K562 (cell line): ENCODE data around the gene AURKB. TPM values are rescaled to one million over a fixed set of nuclear protein-coding genes. Genes with fewer than 3 reads are reported as not detected.

ENCODE experiments used
- ATAC-seq: fragments of 200-7000 bp; cut with Tn5 transposase; 3 replicates; pipeline ENCODE4 v1.9.1; 2020; ENCODE audit warnings: moderate library complexity
- BruUV-seq: library from RNA; stranded (reverse); fragments of 400-500 nt; replicated peaks from 2 replicates; lab custom pipeline; 2021; lab: Mats Ljungman, UMichigan
- CTCF ChIA-PET: fragments of 300-600 bp; formaldehyde crosslinking; extraction: SDS; loops from one replicate; lab custom pipeline; 2021; ENCODE audit warnings: low intra/inter-chr PET ratio; lab: Yijun Ruan, JAX
- POLR2A ChIA-PET: fragments of 300-600, 350-650 bp; sonication (Branson Sonifier 250); formaldehyde crosslinking; extraction: SDS; loops from one replicate; lab custom pipeline; 2021; ENCODE audit warnings: antibody characterized with exemption, inconsistent platforms; lab: Yijun Ruan, JAX
- DNase-seq, 4 experiments: peaks; one replicate each; pipeline versions ENCODE4 v3.0.0 to v3.0.0-alpha.2; 2011 to 2018; ENCODE audit warnings: low spot score in 3 of 4, mixed read lengths in 3 of 4; ENCODE audit errors: extremely low read depth in 1 of 4
- FAIRE-seq: peaks from 2 replicates; lab custom pipeline; 2011; peaks lifted over from hg19 to GRCh38; lab: Jason Lieb, UNC
- H2AFZ ChIP-seq: 2 replicates; pipeline ENCODE4 v1.6.0; 2011; ENCODE audit warnings: low read depth, low read length, control low read depth, inconsistent platforms
- H3K27ac ChIP-seq: fragments of 200-600 bp; 3 replicates; pipeline ENCODE4 v1.8.0; 2011; ENCODE audit warnings: low read depth, mild to moderate bottlenecking, control low read depth, inconsistent platforms, low read length, moderate library complexity, mixed read lengths; ENCODE audit errors: extremely low read depth
- H3K27me3 ChIP-seq, 2 experiments: fragments of 300-600 bp in 1 of 2; 2 replicates in 1 of 2; 3 replicates in 1 of 2; pipeline versions ENCODE4 v1.6.0 to v1.8.0; 2011; ENCODE audit warnings: inconsistent platforms in 2 of 2, low read length in 2 of 2, mild to moderate bottlenecking in 1 of 2, mixed read lengths in 1 of 2, moderate library complexity in 1 of 2; ENCODE audit not compliant: control insufficient read depth in 2 of 2, insufficient read depth in 2 of 2
- H3K36me3 ChIP-seq: fragments of 300-600 bp; 3 replicates; pipeline ENCODE4 v1.8.0; 2011; ENCODE audit warnings: mild to moderate bottlenecking, low read length, inconsistent platforms; ENCODE audit not compliant: control insufficient read depth, insufficient read depth
- H3K4me1 ChIP-seq, 2 experiments: fragments of 200-600 bp in 1 of 2; replicated peaks in 1 of 2; 2 replicates in 1 of 2; 3 replicates in 1 of 2; pipeline versions ENCODE4 v1.5.1 to v1.8.0; 2011; ENCODE audit warnings: inconsistent platforms in 2 of 2, low read length in 2 of 2, mild to moderate bottlenecking in 1 of 2, mixed read lengths in 1 of 2, moderate library complexity in 1 of 2; ENCODE audit not compliant: control insufficient read depth in 2 of 2, insufficient read depth in 2 of 2
- H3K4me2 ChIP-seq: 2 replicates; pipeline ENCODE4 v1.6.1; 2011; ENCODE audit warnings: low read length, control low read depth, inconsistent platforms, mixed read lengths; ENCODE audit not compliant: insufficient read depth
- H3K4me3 ChIP-seq: fragments of 200-600 bp; sonication (generic), shearing (Covaris generic); 2 replicates; pipeline ENCODE4 v1.5.1; 2016; ENCODE audit warnings: control low read depth, inconsistent platforms
- H3K79me2 ChIP-seq: fragments of 200-600 bp; 3 replicates; pipeline ENCODE4 v1.8.0; 2011; ENCODE audit warnings: low read length, inconsistent platforms; ENCODE audit not compliant: control insufficient read depth, insufficient read depth
- H3K9ac ChIP-seq, 2 experiments: 2 replicates each; pipeline versions ENCODE4 v1.6.0 to v1.6.1; 2011; ENCODE audit warnings: low read depth in 2 of 2, low read length in 2 of 2, control low read depth in 1 of 2, inconsistent platforms in 1 of 2, mild to moderate bottlenecking in 1 of 2, mixed read lengths in 1 of 2; ENCODE audit not compliant: insufficient read depth in 1 of 2
- H3K9me1 ChIP-seq: one replicate; pipeline ENCODE4 v1.6.0; 2011; ENCODE audit warnings: inconsistent platforms, mild to moderate bottlenecking, low read length, moderate library complexity; ENCODE audit not compliant: control insufficient read depth, insufficient read depth
- H3K9me3 ChIP-seq: replicated peaks from 2 replicates; pipeline ENCODE4 v1.5.1; 2011; ENCODE audit warnings: low read depth, low read length, inconsistent platforms; ENCODE audit not compliant: control insufficient read depth, insufficient read depth
- H4K20me1 ChIP-seq: replicated peaks from 2 replicates; pipeline ENCODE4 v1.6.1; 2011; ENCODE audit warnings: low read length, inconsistent platforms, mixed read lengths; ENCODE audit not compliant: control insufficient read depth, insufficient read depth
- BRCA1 ChIP-seq, 2 experiments: fragments of 450-650 bp in 1 of 2; sonication (generic) in 1 of 2; formaldehyde crosslinking in 1 of 2; IDR thresholded peaks; 2 replicates each; pipeline versions ENCODE4 v1.5.0 to v1.6.1; 2017 to 2020; ENCODE audit warnings: mild to moderate bottlenecking in 1 of 2, missing genetic modification reagents in 1 of 2
- BRF1 ChIP-seq: IDR thresholded peaks from 3 replicates; pipeline ENCODE4 v1.6.1; 2011; ENCODE audit warnings: borderline replicate concordance, mild to moderate bottlenecking; ENCODE audit not compliant: insufficient read length; ENCODE audit errors: extremely low read depth
- E2F6 ChIP-seq, 2 experiments: IDR thresholded peaks; 2 replicates each; pipeline ENCODE4 v1.6.1; 2011; ENCODE audit warnings: borderline replicate concordance in 1 of 2, control low read depth in 1 of 2, low read depth in 1 of 2, low read length in 1 of 2, mild to moderate bottlenecking in 1 of 2, mixed read lengths in 1 of 2, moderate library complexity in 1 of 2; ENCODE audit not compliant: insufficient read depth in 1 of 2, insufficient read length in 1 of 2, poor library complexity in 1 of 2, severe bottlenecking in 1 of 2; ENCODE audit errors: extremely low read depth in 1 of 2
- ELF4 ChIP-seq: fragments of 450-650 bp; formaldehyde crosslinking; IDR thresholded peaks from 2 replicates; pipeline ENCODE4 v1.4.0; 2022; ENCODE audit warnings: missing genetic modification characterization
- NBN ChIP-seq: fragments of 450-650 bp; IDR thresholded peaks from 2 replicates; pipeline ENCODE4 v1.6.1; 2016; ENCODE audit warnings: low read depth, mild to moderate bottlenecking
- PCBP1 ChIP-seq: fragments of 200-400 bp; formaldehyde crosslinking; IDR thresholded peaks from 2 replicates; pipeline ENCODE4 v1.6.1; 2018; ENCODE audit warnings: mild to moderate bottlenecking, low read depth, low read length; ENCODE audit not compliant: poor library complexity, severe bottlenecking
- SIX5 ChIP-seq, 2 experiments: IDR thresholded peaks; 2 replicates each; pipeline ENCODE4 v1.6.1; 2011; ENCODE audit warnings: low read length in 2 of 2, borderline replicate concordance in 1 of 2, low read depth in 1 of 2, mild to moderate bottlenecking in 1 of 2, moderate library complexity in 1 of 2; ENCODE audit not compliant: insufficient read depth in 1 of 2
- SMAD3 ChIP-seq: fragments of 450-650 bp; formaldehyde crosslinking; conservative IDR thresholded peaks from 2 replicates; pipeline ENCODE4 v1.4.0; 2020; ENCODE audit warnings: mild to moderate bottlenecking
- SREBF2 ChIP-seq: sonication (generic); formaldehyde crosslinking; IDR thresholded peaks from 2 replicates; pipeline ENCODE4 v1.4.0; 2020; ENCODE audit warnings: mild to moderate bottlenecking, missing genetic modification reagents
- SRSF3 ChIP-seq: fragments of 200-400 bp; formaldehyde crosslinking; IDR thresholded peaks from 2 replicates; pipeline ENCODE4 v1.6.1; 2016; ENCODE audit warnings: mild to moderate bottlenecking, low read length, moderate library complexity; ENCODE audit not compliant: insufficient read depth
- ZFP30 ChIP-seq: fragments of 250-450 bp; sonication (Bioruptor Pico); IDR thresholded peaks from 2 replicates; pipeline ENCODE4 v1.8.0; 2022; ENCODE audit warnings: moderate library complexity, mild to moderate bottlenecking, inconsistent platforms, borderline replicate concordance
- ZNF121 ChIP-seq: sonication (generic); formaldehyde crosslinking; conservative IDR thresholded peaks from 2 replicates; pipeline ENCODE4 v1.8.0; 2022; ENCODE audit warnings: missing genetic modification reagents
- ZNF316 ChIP-seq: fragments of 450-650 bp; IDR thresholded peaks from 2 replicates; pipeline ENCODE4 v1.6.1; 2016
- ZNF347 ChIP-seq: fragments of 450-650 bp; formaldehyde crosslinking; IDR thresholded peaks from 2 replicates; pipeline ENCODE4 v1.4.0; 2020; ENCODE audit warnings: low read depth, mild to moderate bottlenecking, moderate library complexity
- ZNF445 ChIP-seq: fragments of 250-450 bp; sonication (Bioruptor Pico); IDR thresholded peaks from 2 replicates; pipeline ENCODE4 v1.4.0; 2020; ENCODE audit warnings: low read depth, mild to moderate bottlenecking, moderate library complexity
- ZNF589 ChIP-seq: fragments of 200-800 bp; sonication (Bioruptor generic); IDR thresholded peaks from 2 replicates; pipeline ENCODE4 v1.6.1; 2016; ENCODE audit warnings: low read depth, missing genetic modification characterization, missing compliant biosample characterization
- WGBS: fragments of 100-300 bp; shearing (Covaris generic); methylation state at CpG from one replicate; pipeline ENCODE4 v1.1.6; 2016; ENCODE audit warnings: low coverage, mixed read lengths; ENCODE audit not compliant: insufficient coverage; ENCODE audit errors: missing lambda C conversion rate; 5-methylcytosine and 5-hydroxymethylcytosine counted together
- in situ Hi-C: fragments of 300-500 bp; cut with MboI; formaldehyde crosslinking; loops from 4 replicates; pipeline ENCODE4 v1.15.0; 2018; ENCODE audit warnings: inconsistent platforms, mixed read lengths
- intact Hi-C: fragments of 100-400 bp; cut with micrococcal nuclease; formaldehyde crosslinking; loops from 2 replicates; pipeline ENCODE4 v1.14.2; 2022
- polyA plus RNA-seq, 8 experiments: library from polyadenylated mRNA; depleted of rRNA in 4 of 8; stranded (reverse) in 5 of 8; unstranded in 3 of 8; fragments of >200 nt; fragmentation: Nextera tagmentation in 2 of 8; fragmentation: Illumina TruSeq in 1 of 8; extraction: Ambion mirVana in 2 of 8; extraction: Trizol in 1 of 8; gene quantifications; 2 replicates each; pipeline versions ENCODE4 v1.2.1 to v1.2.3, GENCODE V29; 2011 to 2014; ENCODE audit warnings: inconsistent platforms in 1 of 8, missing spikeins in 1 of 8
- total RNA-seq, 7 experiments: library from RNA; depleted of rRNA in 6 of 7; stranded (reverse); fragments of >200 nt in 6 of 7; fragmentation: Illumina TruSeq in 2 of 7; extraction: Trizol in 2 of 7; gene quantifications; 2 replicates each; pipeline versions ENCODE4 v1.2.1 to v1.2.3, GENCODE V29; 2011 to 2021; ENCODE audit warnings: low replicate concordance in 1 of 7

AURKB gene
- total and polyA plus RNA-seq, 9 of the 15 experiments (the other 6 are each of a cell fraction or from before 2014, with no cell fraction given), result 27.2 to 114 (median 74.8) TPM

GRCh38 chr17:8255499-8255898, 45.1 kb upstream of the AURKB start:
- DNase-seq (no peak), FAIRE-seq (no peak), ATAC-seq (0 out of 3 replicates have a peak, but pooled peaks have one; percentile 36)
- ChIA-PET POLR2A (interaction anchor here (0.6 to 1.2 kb wide), 2 partner anchors 40 to 388 kb away, joined by 3 read pairs; partner anchors contain the start of gene SLC25A35), CTCF (no interaction called here)
- Histone ChIP-seq H3K9me1 (no peaks in the 10 kb centered on the region), H3K4me3 (no peak overlapping the region), H2AFZ (no peak overlapping the region), H3K79me2 (peaks cover 22% of the 10 kb centered on the region), H3K9ac (no peak overlapping the region), H3K36me3 (peaks cover 64% of the 10 kb centered on the region; the same call in 2 of the 3 replicates), H4K20me1 (no peaks in the 10 kb centered on the region), H3K27me3 (no peaks in the 10 kb centered on the region), H3K9me3 (no peaks in the 10 kb centered on the region), H3K4me1 (no peaks in the 10 kb centered on the region; a peak in 1 of 5 replicates), H3K27ac (no peak overlapping the region), H3K4me2 (no peak overlapping the region)
- in situ Hi-C loops (no loop called here), intact Hi-C loops (no loop called here)
- no peak for TF ChIP-seq ZNF589 (CRISPR knock-in tag)
- no peak for TF ChIP-seq BRF1
- no peak for TF ChIP-seq ZFP30 (CRISPR knock-in tag)
- no peak for TF ChIP-seq ZNF445
- no peak for TF ChIP-seq SMAD3
- no peak for TF ChIP-seq ZNF347 (CRISPR knock-in tag)
- TF ChIP-seq E2F6 (IDR thresholded peaks at IDR 0.05; ENCODE audit: borderline replicate concordance in 1 of 2, extremely low read depth in 1 of 2, insufficient read depth in 1 of 2, insufficient read length in 1 of 2, low read depth in 1 of 2, low read length in 1 of 2, poor library complexity in 1 of 2, severe bottlenecking in 1 of 2), result no peak
- no peak for TF ChIP-seq PCBP1
- no peak for TF ChIP-seq ELF4 (CRISPR knock-in tag)
- no peak for TF ChIP-seq BRCA1 (IDR thresholded peaks at IDR 0.05)
- no peak for TF ChIP-seq BRCA1 (CRISPR knock-in tag; IDR thresholded peaks at IDR 0.05)
- TF ChIP-seq ZNF316, result no peak
- no peak for TF ChIP-seq SIX5 (IDR thresholded peaks at IDR 0.05; ENCODE audit: borderline replicate concordance in 1 of 2, insufficient read depth in 1 of 2, low read depth in 1 of 2, low read length in 2 of 2)
- TF ChIP-seq SREBF2 (CRISPR knock-in tag), result no peak
- TF ChIP-seq ZNF121 (CRISPR knock-in tag), result no peak
- TF ChIP-seq NBN, result no peak
- TF ChIP-seq SRSF3, result no peak
- BruUV-seq, result no TSS peak
- WGBS, result 91% methylated on average over 5 of the region's 9 CpGs
